Right lung (tissue), 5 donors: ENCODE results near the gene SMPD2. TPM values are rescaled to one million over a fixed set of nuclear protein-coding genes. Genes with fewer than 3 reads are reported as not detected.
A peak's percentile ranks its signal among the peaks of the same experiment; 100 is the strongest.
"Not testable (repeated sequence)": the region's sequence is repeated elsewhere in the genome, so short reads cannot be mapped to it uniquely, and the experiment has no call there.

Experiments used
- DNase-seq, 2 donors: peaks; one replicate each; pipeline ENCODE4 v3.0.0-alpha.2; 2013
- polyA plus RNA-seq, 5 donors: library from polyadenylated mRNA; unstranded; fragments of 120-200 nt; gene quantifications; one replicate each; pipeline versions ENCODE4 v1.2.1 to v1.2.3, GENCODE V29; 2013; ENCODE audit warnings: inconsistent platforms in 1 of 5, low replicate concordance in 1 of 5; ENCODE audit not compliant: insufficient read length in 5 of 5, insufficient read depth in 1 of 5

The SMPD2 gene
- polyA plus RNA-seq, 5 donors: 9.1 to 14.8 (median 14.0) TPM

GRCh38 chr6:109458774-109459531 is 18.4 kb downstream of the SMPD2 start:
- DNase-seq: no peak

- peak in 1 of 2 donors; percentile 42 for DNase-seq
Measured at GRCh38 chr6:109460161-109460829, 19.8 kb downstream of the SMPD2 start.

- DNase-seq: not testable (repeated sequence)
Measured at GRCh38 chr6:109461205-109461604, 20.7 kb downstream of the SMPD2 start.

- no peak for DNase-seq
Measured at GRCh38 chr6:109461733-109462526, 21.4 kb downstream of the SMPD2 start.

GRCh38 chr6:109465772-109466171 is 25.2 kb downstream of the SMPD2 start:
- DNase-seq: peak in 1 of 2 donors; percentile 16

GRCh38 chr6:109466212-109466923 is 25.8 kb downstream of the SMPD2 start:
- DNase-seq: no peak

GRCh38 chr6:109467696-109468095 is 27.2 kb downstream of the SMPD2 start:
- no peak for DNase-seq

GRCh38 chr6:109469591-109470189 is 29.2 kb downstream of the SMPD2 start:
- DNase-seq: no peak

GRCh38 chr6:109471105-109471810 is 30.7 kb downstream of the SMPD2 start:
- no peak for DNase-seq

GRCh38 chr6:109472132-109472995 is 31.8 kb downstream of the SMPD2 start:
- DNase-seq: no peak

- DNase-seq: no peak
Measured at GRCh38 chr6:109473120-109473519, 32.6 kb downstream of the SMPD2 start.

- no peak for DNase-seq
Measured at GRCh38 chr6:109474995-109475394, 34.5 kb downstream of the SMPD2 start.

GRCh38 chr6:109475625-109476024 is 35.1 kb downstream of the SMPD2 start:
- DNase-seq: no peak

GRCh38 chr6:109477184-109477583 is 36.7 kb downstream of the SMPD2 start:
- DNase-seq: no peak

- DNase-seq: no peak
Measured at GRCh38 chr6:109477725-109478124, 37.2 kb downstream of the SMPD2 start.

GRCh38 chr6:109478222-109478805 is 37.8 kb downstream of the SMPD2 start:
- DNase-seq: no peak

GRCh38 chr6:109478841-109479624 is 38.5 kb downstream of the SMPD2 start:
- DNase-seq: no peak

GRCh38 chr6:109480993-109481480 is 40.5 kb downstream of the SMPD2 start:
- DNase-seq: no peak
